Mesenchymal stem cell (in vitro differentiated cells and primary cell): ENCODE data around the gene SMAD3.

Source experiments
- DNase-seq: peaks from one replicate; pipeline ENCODE4 v3.0.0-alpha.2; 2013
- H2AFZ ChIP-seq: one replicate; pipeline ENCODE4 v1.6.1; 2013; ENCODE audit warnings: low read depth, mild to moderate bottlenecking, control low read depth, inconsistent platforms, low read length, moderate library complexity
- H2AK5ac ChIP-seq: 2 replicates; pipeline ENCODE4 v1.6.1; 2013; ENCODE audit warnings: low read length, moderate library complexity, mild to moderate bottlenecking, inconsistent platforms; ENCODE audit not compliant: severe bottlenecking
- H2BK120ac ChIP-seq: one replicate; pipeline ENCODE4 v1.6.1; 2013; ENCODE audit warnings: low read depth, mild to moderate bottlenecking, inconsistent platforms, low read length, moderate library complexity
- H2BK12ac ChIP-seq, 2 experiments: one replicate each; pipeline ENCODE4 v1.6.1; 2013; ENCODE audit warnings: inconsistent platforms in 2 of 2, low read length in 2 of 2, mild to moderate bottlenecking in 2 of 2, moderate library complexity in 2 of 2, control low read depth in 1 of 2
- H2BK15ac ChIP-seq: one replicate; pipeline ENCODE4 v1.6.1; 2013; ENCODE audit warnings: mild to moderate bottlenecking, low read depth, inconsistent platforms; ENCODE audit not compliant: poor library complexity, severe bottlenecking
- H2BK5ac ChIP-seq: 2 replicates; pipeline ENCODE4 v1.6.1; 2013; ENCODE audit warnings: low read depth, mild to moderate bottlenecking, low read length, control low read depth, inconsistent platforms; ENCODE audit not compliant: poor library complexity, severe bottlenecking
- H3K14ac ChIP-seq, 2 experiments: one replicate each; pipeline ENCODE4 v1.6.1; 2013; ENCODE audit warnings: inconsistent platforms in 2 of 2, low read length in 2 of 2, control low read depth in 1 of 2, mild to moderate bottlenecking in 1 of 2, moderate library complexity in 1 of 2
- H3K18ac ChIP-seq, 2 experiments: one replicate each; pipeline ENCODE4 v1.6.1; 2013; ENCODE audit warnings: inconsistent platforms in 2 of 2, low read length in 2 of 2, control low read depth in 1 of 2, low read depth in 1 of 2, mild to moderate bottlenecking in 1 of 2
- H3K23ac ChIP-seq, 2 experiments: one replicate each; pipeline ENCODE4 v1.6.1; 2013; ENCODE audit warnings: inconsistent platforms in 2 of 2, low read length in 2 of 2, mild to moderate bottlenecking in 2 of 2, moderate library complexity in 2 of 2, control low read depth in 1 of 2
- H3K27ac ChIP-seq: 2 replicates; pipeline ENCODE4 v1.5.1; 2013; ENCODE audit warnings: mild to moderate bottlenecking, moderate library complexity, low read length, control low read depth, inconsistent platforms; ENCODE audit not compliant: poor library complexity, severe bottlenecking
- H3K27me3 ChIP-seq, 2 experiments: 2 replicates each; pipeline versions ENCODE4 v1.6.1 to v1.7.0; 2013; ENCODE audit warnings: low read length in 2 of 2, mild to moderate bottlenecking in 2 of 2, moderate library complexity in 2 of 2, control low read depth in 1 of 2, inconsistent platforms in 1 of 2; ENCODE audit not compliant: control insufficient read depth in 1 of 2, insufficient read depth in 1 of 2
- H3K36me3 ChIP-seq, 2 experiments: 2 replicates each; pipeline versions ENCODE4 v1.6.1 to v1.7.0; 2013; ENCODE audit warnings: low read length in 2 of 2, control low read depth in 1 of 2, inconsistent platforms in 1 of 2, low read depth in 1 of 2, mild to moderate bottlenecking in 1 of 2; ENCODE audit not compliant: insufficient read depth in 2 of 2, control insufficient read depth in 1 of 2
- H3K4ac ChIP-seq, 2 experiments: one replicate each; pipeline ENCODE4 v1.6.1; 2013; ENCODE audit warnings: inconsistent platforms in 2 of 2, low read length in 2 of 2, mild to moderate bottlenecking in 2 of 2, moderate library complexity in 2 of 2, control low read depth in 1 of 2, low read depth in 1 of 2
- H3K4me1 ChIP-seq: 2 replicates; pipeline ENCODE4 v1.6.1; 2013; ENCODE audit warnings: low read depth, low read length, control low read depth; ENCODE audit not compliant: control insufficient read depth, insufficient read depth
- H3K4me2 ChIP-seq: 2 replicates; pipeline ENCODE4 v1.6.1; 2013; ENCODE audit warnings: low read length, mild to moderate bottlenecking, inconsistent platforms; ENCODE audit not compliant: poor library complexity, severe bottlenecking
- H3K4me3 ChIP-seq, 2 experiments: 2 replicates each; pipeline versions ENCODE4 v1.5.1 to v1.7.0; 2013; ENCODE audit warnings: low read length in 2 of 2, mild to moderate bottlenecking in 2 of 2, control low read depth in 1 of 2, low read depth in 1 of 2; ENCODE audit not compliant: insufficient read depth in 1 of 2
- H3K79me1 ChIP-seq: replicated peaks from 2 replicates; pipeline ENCODE4 v1.6.1; 2013; ENCODE audit warnings: mild to moderate bottlenecking, control low read depth, low read length, inconsistent platforms; ENCODE audit not compliant: poor library complexity, severe bottlenecking
- H3K9ac ChIP-seq: 2 replicates; pipeline ENCODE4 v1.7.0; 2013; ENCODE audit warnings: mild to moderate bottlenecking, low read length, moderate library complexity
- H3K9me3 ChIP-seq: 2 replicates; pipeline ENCODE4 v1.7.0; 2013; ENCODE audit warnings: mild to moderate bottlenecking, low read length; ENCODE audit not compliant: control insufficient read depth
- H4K8ac ChIP-seq: one replicate; pipeline ENCODE4 v1.6.1; 2013; ENCODE audit warnings: inconsistent platforms, mild to moderate bottlenecking, low read length, moderate library complexity
- H4K91ac ChIP-seq: one replicate; pipeline ENCODE4 v1.6.1; 2013; ENCODE audit warnings: mild to moderate bottlenecking, low read length, inconsistent platforms
- WGBS: methylation state at CpG from one replicate; pipeline ENCODE4 v1.1.7; 2013; ENCODE audit warnings: mixed read lengths; 5-methylcytosine and 5-hydroxymethylcytosine counted together

Gene SMAD3

GRCh38 chr15:67156426-67156825, 91.0 kb downstream of the SMAD3 start:
- Histone ChIP-seq H2BK12ac (no peak overlapping the region), H3K4me1 (peaks cover 6% of the 10 kb centered on the region), H3K79me1 (peaks cover 30% of the 10 kb centered on the region), H3K4me3 (no peak overlapping the region), H3K4me2 (no peak overlapping the region), H2AK5ac (no peak overlapping the region), H3K4ac (no peak overlapping the region), H3K36me3 (peaks cover 2 to 53% of the 10 kb centered on the region in 2 experiments), H2BK120ac (no peak overlapping the region), H3K9me3 (no peaks in the 10 kb centered on the region), H2BK5ac (no peak overlapping the region), H3K23ac (no peak overlapping the region), H3K9ac (no peak overlapping the region), H2BK15ac (no peak overlapping the region), H3K27ac (no peak overlapping the region), H3K18ac (peak overlapping the region in 1 of 2 experiments; percentile 80), H4K91ac (no peak overlapping the region), H2AFZ (no peak overlapping the region), H3K14ac (no peak overlapping the region), H4K8ac (no peak overlapping the region), H3K27me3 (no peaks in the 10 kb centered on the region)
- no peak for DNase-seq
- 100% methylated on average over 2 of the region's 2 CpGs for WGBS

- DNase-seq, result no peak
- Histone ChIP-seq H3K23ac (no peak overlapping the region), H3K4ac (no peak overlapping the region), H3K14ac (peak overlapping the region in 1 of 2 experiments; percentile 86), H3K27me3 (no peaks in the 10 kb centered on the region), H2BK5ac (no peak overlapping the region), H3K18ac (peak overlapping the region in 1 of 2 experiments; percentile 80), H4K8ac (no peak overlapping the region), H2BK12ac (no peak overlapping the region), H3K27ac (no peak overlapping the region), H2BK15ac (no peak overlapping the region), H3K79me1 (peaks cover 33% of the 10 kb centered on the region), H3K4me3 (no peak overlapping the region), H3K36me3 (peaks cover 3 to 53% of the 10 kb centered on the region in 2 experiments), H3K4me1 (peaks cover 6% of the 10 kb centered on the region), H4K91ac (no peak overlapping the region), H3K9me3 (no peaks in the 10 kb centered on the region), H2AFZ (no peak overlapping the region), H3K4me2 (no peak overlapping the region), H2AK5ac (no peak overlapping the region), H2BK120ac (no peak overlapping the region), H3K9ac (no peak overlapping the region)
- 95% methylated on average over 2 of the region's 3 CpGs for WGBS
Observed at GRCh38 chr15:67156834-67157233, 91.4 kb downstream of the SMAD3 start.

DNA sequence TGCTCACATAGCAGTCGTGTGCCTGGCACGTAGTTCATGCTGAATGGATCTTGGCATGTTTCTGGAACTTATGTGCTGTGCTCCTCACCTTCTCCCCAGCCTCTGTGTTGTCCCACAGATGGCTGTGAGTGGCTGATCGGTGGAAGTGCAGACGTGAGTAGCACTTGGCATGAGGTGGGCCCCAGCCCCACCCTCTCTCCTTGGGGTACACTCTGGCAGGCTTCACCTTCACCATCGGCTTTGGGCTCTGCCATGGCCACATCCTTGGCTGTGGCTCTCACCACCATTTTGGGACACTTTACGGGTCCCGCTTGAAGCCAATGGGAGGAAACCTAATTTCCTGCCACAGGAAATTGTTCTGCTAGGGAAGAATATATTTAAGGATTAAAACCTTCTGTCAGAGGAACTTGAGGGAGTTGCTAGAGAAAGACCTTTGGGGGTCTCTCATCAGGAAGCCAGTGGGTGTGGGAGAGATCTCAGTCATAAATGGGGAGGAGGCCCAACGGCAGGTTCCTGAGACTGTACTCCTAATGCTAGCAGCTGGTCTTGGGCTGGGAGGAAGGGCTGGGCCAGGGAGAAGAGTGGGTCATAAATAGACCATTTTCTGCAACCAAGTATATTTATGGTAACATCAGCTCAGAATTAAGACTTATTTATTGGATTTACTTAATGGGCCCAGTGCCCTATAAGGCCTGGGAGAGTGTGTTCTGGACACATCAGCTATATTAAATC, 92.3 kb downstream of the SMAD3 start:
- Histone ChIP-seq H2BK12ac (peak overlapping the region in 1 of 2 experiments; percentile 16), H4K8ac (peak overlapping the region; percentile 19), H2BK5ac (no peak overlapping the region), H2BK15ac (no peak overlapping the region), H2AFZ (no peak overlapping the region), H3K27me3 (no peaks in the 10 kb centered on the region), H3K18ac (peak overlapping the region in 1 of 2 experiments; percentile 40), H3K4me2 (no peak overlapping the region), H3K14ac (peak overlapping the region in 1 of 2 experiments; percentile 57), H3K23ac (peak overlapping the region in 1 of 2 experiments; percentile 1), H2BK120ac (no peak overlapping the region), H3K79me1 (peaks cover 38% of the 10 kb centered on the region), H3K27ac (no peak overlapping the region), H3K4ac (no peak overlapping the region), H3K9me3 (no peaks in the 10 kb centered on the region), H2AK5ac (no peak overlapping the region), H3K36me3 (peaks cover 6 to 54% of the 10 kb centered on the region in 2 experiments), H3K9ac (peak overlapping the region; percentile 1), H4K91ac (no peak overlapping the region), H3K4me1 (peaks cover 6% of the 10 kb centered on the region), H3K4me3 (no peak overlapping the region)
- WGBS, result 95% methylated on average over 7 of the region's 8 CpGs
- no peak for DNase-seq

DNA sequence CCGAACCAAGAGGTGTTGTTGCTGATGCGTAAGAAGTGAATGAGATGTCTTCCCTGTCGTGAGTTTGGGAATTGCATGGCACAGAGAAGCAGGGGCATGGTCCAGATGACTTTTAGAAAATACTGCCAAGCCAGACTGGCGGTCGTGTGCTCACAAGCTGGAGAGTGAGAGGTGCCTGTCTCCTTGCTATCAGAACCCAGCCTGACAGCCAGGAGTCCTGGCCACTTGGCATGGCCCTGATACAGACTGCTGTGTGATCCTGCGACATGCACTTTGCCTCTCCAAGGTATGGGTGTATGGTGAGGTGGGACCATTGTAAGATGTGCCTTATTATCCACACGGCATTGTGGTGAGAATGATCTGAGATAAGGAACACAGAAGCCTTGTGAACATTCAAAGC, 93.0 kb downstream of the SMAD3 start:
- Histone ChIP-seq H3K4me3 (no peak overlapping the region), H2BK120ac (no peak overlapping the region), H3K4ac (no peak overlapping the region), H3K23ac (peak overlapping the region in 1 of 2 experiments; percentile 3), H3K4me2 (no peak overlapping the region), H2AFZ (no peak overlapping the region), H3K9me3 (no peaks in the 10 kb centered on the region), H4K91ac (peak overlapping the region; percentile 52), H3K18ac (peak overlapping the region; percentile 3 to 46), H3K27me3 (no peaks in the 10 kb centered on the region), H3K27ac (no peak overlapping the region), H2AK5ac (no peak overlapping the region), H3K9ac (peak overlapping the region; percentile 1), H2BK5ac (no peak overlapping the region), H3K79me1 (peaks cover 36% of the 10 kb centered on the region), H3K14ac (no peak overlapping the region), H4K8ac (peak overlapping the region; percentile 45), H2BK12ac (peak overlapping the region in 1 of 2 experiments; percentile 87), H3K4me1 (peaks cover 4% of the 10 kb centered on the region), H2BK15ac (no peak overlapping the region), H3K36me3 (peaks cover 6 to 54% of the 10 kb centered on the region in 2 experiments)
- DNase-seq, result no peak
- WGBS, result 96% methylated on average over 7 of the region's 7 CpGs
